Measurements from ENCODE around the gene COP1. TPM values are rescaled to one million over a fixed set of nuclear protein-coding genes. Genes with fewer than 3 reads are reported as not detected.

COP1 gene
- total and polyA plus RNA-seq, 2 of the 13 experiments (the other 11 are each of a cell fraction or from before 2014, with no cell fraction given), result 20.5 to 51.3 TPM

GRCh38 chr1:176119549-176119948 is 87.5 kb downstream of the COP1 start (continued):
- peak; percentile 57 for TF ChIP-seq CTCF (CRISPR knock-in tag; IDR thresholded peaks at IDR 0.05)
- no peak for TF ChIP-seq ZNF704 (CRISPR knock-in tag; IDR thresholded peaks at IDR 0.05; ENCODE audit: borderline replicate concordance)
- peak; percentile 58 for TF ChIP-seq STAG1 (CRISPR knock-in tag; IDR thresholded peaks at IDR 0.05)
- TF ChIP-seq SP2 (CRISPR knock-in tag; IDR thresholded peaks at IDR 0.05), result no peak
- TF ChIP-seq ZBTB8A (CRISPR knock-in tag; IDR thresholded peaks at IDR 0.05; ENCODE audit: borderline replicate concordance, low read depth), result no peak
- TF ChIP-seq ARID3A (IDR thresholded peaks at IDR 0.05; ENCODE audit: low read depth, low read length), result no peak
- TF ChIP-seq NFE2L2 (IDR thresholded peaks at IDR 0.05; ENCODE audit: low read length), result no peak
- TF ChIP-seq RAD21 (CRISPR knock-in tag; IDR thresholded peaks at IDR 0.05), result peak; percentile 19; the same call in 1 of the 2 replicates

GRCh38 chr1:176118985-176119384 is 88.1 kb downstream of the COP1 start:
- Histone ChIP-seq H3K9me3 (ENCODE audit: low read length) (no peaks in the 10 kb centered on the region), H3K36me3 (replicated peaks in 1 of 2; ENCODE audit: control insufficient read depth in 1 of 2, insufficient read depth in 2 of 2, low read length in 2 of 2) (peaks cover 0 to 10% of the 10 kb centered on the region in 2 experiments; a peak in 1 of 5 replicates), H3K27me3 (ENCODE audit: control insufficient read depth in 1 of 2, insufficient read depth in 2 of 2, low read length in 2 of 2) (no peaks in the 10 kb centered on the region), H3K4me1 (ENCODE audit: insufficient read depth, low read length) (no peaks in the 10 kb centered on the region), H3K9ac (ENCODE audit: insufficient read depth, low read depth, low read length) (no peak overlapping the region), H3K27ac (ENCODE audit: extremely low read length, insufficient read depth, low read length) (no peak overlapping the region), H4K20me1 (ENCODE audit: insufficient read depth, low read length) (no peaks in the 10 kb centered on the region), H2AFZ (ENCODE audit: low read length) (no peak overlapping the region), H3K4me2 (ENCODE audit: low read depth, low read length) (no peak overlapping the region), H3K79me2 (ENCODE audit: insufficient read depth, low read length) (no peaks in the 10 kb centered on the region), H3K4me3 (replicated peaks in 1 of 3; ENCODE audit: insufficient read depth in 1 of 3, low read depth in 2 of 3, low read length in 3 of 3) (no peak overlapping the region)
- in situ Hi-C loops (cut with HindIII; ENCODE audit: extremely low pct_ligation_motif_present, low pct_unique_long_range_greater_than_20kb) (no loop called here), intact Hi-C loops (cut with micrococcal nuclease; ENCODE audit: unreplicated experiment) (loop anchor here (1.0 kb wide), 1 partner anchor 88 kb away; the partner anchor contains the start of gene COP1)
- FAIRE-seq (no peak), ATAC-seq (no peak), DNase-seq (ENCODE audit: low spot score) (no peak)
- POLR2A ChIA-PET, result interaction anchor here (2.2 kb wide), 1 partner anchor 89 kb away, joined by 9 read pairs; the partner anchor contains the start of gene COP1
- TF ChIP-seq POLR2A (IDR thresholded peaks at IDR 0.05; ENCODE audit: insufficient read depth in 1 of 2, low read depth in 2 of 2, low read length in 2 of 2) (no peak), ZNF556 (CRISPR knock-in tag; IDR thresholded peaks at IDR 0.05; ENCODE audit: borderline replicate concordance) (no peak)
- BruUV-seq (replicated peaks), result no TSS peak
- CTCF ChIA-PET (ENCODE audit: low intra/inter-chr PET ratio, low total read pairs), result no interaction called here

Measured in HepG2 (cell line).